HL-60 (cell line): ENCODE results near the gene ACAD9.
"Not testable (repeated sequence)": the region's sequence is repeated elsewhere in the genome, so short reads cannot be mapped to it uniquely, and the experiment has no call there.

Source experiments
- DNase-seq, 2 experiments: peaks; one replicate each; pipeline ENCODE4 v3.0.0-alpha.2; 2010 to 2020; ENCODE audit warnings: low read depth in 1 of 2, low spot score in 1 of 2
- H3K27ac ChIP-seq: fragments of 250-450 bp; sonication (Bioruptor Pico); replicated peaks from 2 replicates; pipeline ENCODE4 v1.5.1; 2020; ENCODE audit warnings: mild to moderate bottlenecking, moderate library complexity
- H3K27me3 ChIP-seq: fragments of 250-450 bp; sonication (Bioruptor Pico); 2 replicates; pipeline ENCODE4 v1.5.1; 2021; ENCODE audit warnings: mild to moderate bottlenecking, moderate library complexity; ENCODE audit not compliant: insufficient read depth, poor library complexity, severe bottlenecking
- H3K4me3 ChIP-seq: replicated peaks from 2 replicates; pipeline ENCODE4 v1.5.1; 2011; ENCODE audit warnings: mild to moderate bottlenecking, control low read depth, low read length; ENCODE audit not compliant: insufficient read depth
- GABPA ChIP-seq: IDR thresholded peaks from 2 replicates; pipeline ENCODE4 v1.6.1; 2012; ENCODE audit warnings: low read depth
- POLR2AphosphoS5 ChIP-seq: IDR thresholded peaks from 2 replicates; pipeline ENCODE4 v1.6.1; 2012; ENCODE audit warnings: low read depth
- SPI1 ChIP-seq: IDR thresholded peaks from 2 replicates; pipeline ENCODE4 v1.6.1; 2012; ENCODE audit warnings: low read depth, mild to moderate bottlenecking, borderline replicate concordance
- TF ChIP-seq, protein P1 (sequence below): IDR thresholded peaks from one replicate; pipeline ENCODE4 v1.5.1; 2011; ENCODE audit warnings: low read length, control low read depth, inconsistent platforms; ENCODE audit not compliant: insufficient read depth
- TF ChIP-seq, protein P2 (sequence below): IDR thresholded peaks from 2 replicates; pipeline ENCODE4 v1.6.1; 2012; ENCODE audit warnings: low read depth; ENCODE audit not compliant: insufficient replicate concordance

The ACAD9 gene

DNA sequence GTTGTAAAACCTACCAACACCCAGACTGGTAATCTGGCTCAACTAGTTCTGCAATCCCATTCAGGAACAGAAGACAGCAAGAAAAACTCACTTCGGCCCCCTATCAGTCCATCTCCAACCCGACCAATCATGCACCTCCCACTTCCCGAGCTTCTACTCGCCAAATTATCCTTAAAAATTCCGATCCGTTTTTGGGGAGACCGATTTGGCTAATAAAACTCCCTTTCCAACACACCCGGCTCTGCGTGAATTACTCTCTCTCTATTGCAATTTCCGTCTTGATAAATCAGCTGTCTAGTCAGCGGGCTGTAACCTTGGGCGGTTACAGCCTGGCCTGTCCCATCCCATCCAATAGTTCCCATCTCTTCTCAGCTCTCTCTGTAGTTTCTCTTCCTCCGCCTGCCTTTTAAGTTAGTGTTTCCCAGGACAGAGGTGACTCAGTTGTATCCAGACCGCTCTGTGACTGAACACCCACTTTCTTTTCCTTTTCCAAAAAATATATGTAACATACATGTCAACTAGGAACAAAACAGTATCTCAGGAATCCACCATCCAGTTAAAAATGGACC is 780 bp upstream of the ACAD9 start:
- no peaks in the 10 kb centered on the region for H3K27me3 ChIP-seq
- TF ChIP-seq, protein P1, sequence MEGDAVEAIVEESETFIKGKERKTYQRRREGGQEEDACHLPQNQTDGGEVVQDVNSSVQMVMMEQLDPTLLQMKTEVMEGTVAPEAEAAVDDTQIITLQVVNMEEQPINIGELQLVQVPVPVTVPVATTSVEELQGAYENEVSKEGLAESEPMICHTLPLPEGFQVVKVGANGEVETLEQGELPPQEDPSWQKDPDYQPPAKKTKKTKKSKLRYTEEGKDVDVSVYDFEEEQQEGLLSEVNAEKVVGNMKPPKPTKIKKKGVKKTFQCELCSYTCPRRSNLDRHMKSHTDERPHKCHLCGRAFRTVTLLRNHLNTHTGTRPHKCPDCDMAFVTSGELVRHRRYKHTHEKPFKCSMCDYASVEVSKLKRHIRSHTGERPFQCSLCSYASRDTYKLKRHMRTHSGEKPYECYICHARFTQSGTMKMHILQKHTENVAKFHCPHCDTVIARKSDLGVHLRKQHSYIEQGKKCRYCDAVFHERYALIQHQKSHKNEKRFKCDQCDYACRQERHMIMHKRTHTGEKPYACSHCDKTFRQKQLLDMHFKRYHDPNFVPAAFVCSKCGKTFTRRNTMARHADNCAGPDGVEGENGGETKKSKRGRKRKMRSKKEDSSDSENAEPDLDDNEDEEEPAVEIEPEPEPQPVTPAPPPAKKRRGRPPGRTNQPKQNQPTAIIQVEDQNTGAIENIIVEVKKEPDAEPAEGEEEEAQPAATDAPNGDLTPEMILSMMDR = no peak
- no peak for TF ChIP-seq SPI1
- TF ChIP-seq POLR2AphosphoS5 = no peak

DNA sequence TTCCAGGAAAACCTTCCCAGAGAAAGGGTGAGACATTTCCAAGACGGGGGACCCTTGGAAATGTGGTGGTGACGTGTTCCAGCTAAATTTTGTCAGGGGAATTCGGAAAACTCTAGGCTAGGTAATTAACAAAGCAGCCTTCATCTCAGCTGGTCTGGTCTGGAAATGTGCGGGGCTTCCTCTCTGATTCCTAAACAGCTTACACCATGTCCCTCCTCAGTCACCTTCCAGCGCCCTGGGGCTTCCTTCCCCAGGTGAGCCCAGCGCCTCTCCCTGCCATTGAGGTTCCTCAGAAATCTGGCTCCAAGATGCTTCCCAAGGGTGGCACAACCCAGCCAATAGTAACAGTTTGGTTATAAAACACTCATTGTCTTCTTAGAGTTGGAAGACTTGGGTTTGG is 571 bp downstream of the ACAD9 start:
- peak overlapping the region; percentile 95 for H3K27ac ChIP-seq
- H3K27me3 ChIP-seq = no peaks in the 10 kb centered on the region
- H3K4me3 ChIP-seq = peak overlapping the region; percentile 80
- no peak for DNase-seq
- TF ChIP-seq, protein P1 = no peak
- TF ChIP-seq SPI1 = no peak
- TF ChIP-seq GABPA = no peak
- TF ChIP-seq POLR2AphosphoS5 = no peak
- TF ChIP-seq, protein P2, sequence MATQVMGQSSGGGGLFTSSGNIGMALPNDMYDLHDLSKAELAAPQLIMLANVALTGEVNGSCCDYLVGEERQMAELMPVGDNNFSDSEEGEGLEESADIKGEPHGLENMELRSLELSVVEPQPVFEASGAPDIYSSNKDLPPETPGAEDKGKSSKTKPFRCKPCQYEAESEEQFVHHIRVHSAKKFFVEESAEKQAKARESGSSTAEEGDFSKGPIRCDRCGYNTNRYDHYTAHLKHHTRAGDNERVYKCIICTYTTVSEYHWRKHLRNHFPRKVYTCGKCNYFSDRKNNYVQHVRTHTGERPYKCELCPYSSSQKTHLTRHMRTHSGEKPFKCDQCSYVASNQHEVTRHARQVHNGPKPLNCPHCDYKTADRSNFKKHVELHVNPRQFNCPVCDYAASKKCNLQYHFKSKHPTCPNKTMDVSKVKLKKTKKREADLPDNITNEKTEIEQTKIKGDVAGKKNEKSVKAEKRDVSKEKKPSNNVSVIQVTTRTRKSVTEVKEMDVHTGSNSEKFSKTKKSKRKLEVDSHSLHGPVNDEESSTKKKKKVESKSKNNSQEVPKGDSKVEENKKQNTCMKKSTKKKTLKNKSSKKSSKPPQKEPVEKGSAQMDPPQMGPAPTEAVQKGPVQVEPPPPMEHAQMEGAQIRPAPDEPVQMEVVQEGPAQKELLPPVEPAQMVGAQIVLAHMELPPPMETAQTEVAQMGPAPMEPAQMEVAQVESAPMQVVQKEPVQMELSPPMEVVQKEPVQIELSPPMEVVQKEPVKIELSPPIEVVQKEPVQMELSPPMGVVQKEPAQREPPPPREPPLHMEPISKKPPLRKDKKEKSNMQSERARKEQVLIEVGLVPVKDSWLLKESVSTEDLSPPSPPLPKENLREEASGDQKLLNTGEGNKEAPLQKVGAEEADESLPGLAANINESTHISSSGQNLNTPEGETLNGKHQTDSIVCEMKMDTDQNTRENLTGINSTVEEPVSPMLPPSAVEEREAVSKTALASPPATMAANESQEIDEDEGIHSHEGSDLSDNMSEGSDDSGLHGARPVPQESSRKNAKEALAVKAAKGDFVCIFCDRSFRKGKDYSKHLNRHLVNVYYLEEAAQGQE = no peak

More for the DNA sequence above, 780 bp upstream of the ACAD9 start:
- H3K4me3 ChIP-seq = peak overlapping the region; percentile 80
- peak overlapping the region; percentile 95 for H3K27ac ChIP-seq
- DNase-seq = peak; percentile 50 to 56

DNA sequence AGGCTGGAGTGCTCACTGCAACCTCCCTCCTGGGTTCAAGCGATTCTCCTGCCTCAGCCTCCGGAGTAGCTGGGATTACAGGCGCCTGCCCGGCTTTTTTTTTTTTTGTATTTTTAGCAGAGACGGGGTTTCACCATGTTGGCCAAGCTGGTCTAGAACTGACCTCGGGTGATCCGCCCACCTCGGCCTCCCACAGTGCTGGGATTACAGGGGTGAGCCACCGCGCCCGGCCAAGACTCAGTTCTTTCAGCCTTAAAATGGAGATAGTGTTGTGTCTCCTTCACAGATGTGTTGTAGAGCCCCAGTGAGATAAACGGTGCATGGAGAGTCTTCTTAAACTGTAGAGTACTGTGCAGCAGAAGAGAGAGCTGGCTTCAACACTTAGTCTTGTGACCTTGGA is 1.0 kb downstream of the ACAD9 start:
- Histone ChIP-seq H3K27ac (peak overlapping the region; percentile 95), H3K4me3 (peak overlapping the region; percentile 80)
- DNase-seq, H3K27me3 ChIP-seq: not testable (repeated sequence)

DNA sequence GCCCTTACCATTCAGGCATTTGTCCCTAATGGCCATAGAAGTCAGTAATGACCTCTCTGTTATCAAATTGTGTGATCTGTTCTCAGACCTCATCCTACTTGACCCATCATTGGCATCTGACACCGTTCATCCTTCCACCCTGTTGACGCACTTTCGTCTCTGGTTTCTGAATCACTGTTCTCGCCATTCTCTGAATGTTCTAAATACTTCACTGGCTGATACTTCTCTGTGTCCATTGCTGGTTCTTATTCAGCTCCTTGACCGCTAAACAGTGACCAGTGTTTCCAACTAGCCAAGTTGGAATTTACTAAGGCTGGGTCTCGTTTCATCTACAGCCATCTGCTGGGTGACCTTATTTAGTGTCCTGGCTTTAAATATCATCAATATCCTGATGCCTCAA is 2.2 kb downstream of the ACAD9 start:
- H3K27me3 ChIP-seq = no peaks in the 10 kb centered on the region
- TF ChIP-seq, protein P2 = no peak
- TF ChIP-seq POLR2AphosphoS5 (no peak), SPI1 (no peak), GABPA (no peak)
- TF ChIP-seq, protein P1 = no peak
- no peak overlapping the region for H3K4me3 ChIP-seq
- no peak overlapping the region for H3K27ac ChIP-seq
- DNase-seq = no peak
